ENCODE measurements around the gene PNMA8A.

Gene PNMA8A

GRCh38 chr19:46420056-46420455 is 51.3 kb downstream of the PNMA8A start:
- H3K27ac Mint-ChIP-seq, result no peak overlapping the region
- no peak overlapping the region for H3K4me3 Mint-ChIP-seq
- no peaks in the 10 kb centered on the region for H3K36me3 Mint-ChIP-seq
- ATAC-seq (replicated peaks) (no peak), DNase-seq (no peak)
- H3K27me3 Mint-ChIP-seq, result peaks cover 43 to 76% of the 10 kb centered on the region in 2 donors
- no peaks in the 10 kb centered on the region for H3K9me3 Mint-ChIP-seq
- H3K4me1 Mint-ChIP-seq, result no peaks in the 10 kb centered on the region

All from stimulated activated naive B cell treated with anti-CD40 and anti-IgM and Interleukin-4, amounts not matched to agents 10 μg/mL and 1 μg/mL and 100 μg/mL, for 72 hours (primary cell).